Panc1 (cell line): ENCODE measurements around the gene TGM1.

Source experiments
- POLR2AphosphoS5 ChIP-seq: IDR thresholded peaks from 2 replicates; pipeline ENCODE4 v1.6.1; 2012; ENCODE audit warnings: mild to moderate bottlenecking, low read depth, low read length, moderate library complexity
- SIN3A ChIP-seq: IDR thresholded peaks from 2 replicates; pipeline ENCODE4 v1.6.1; 2012; ENCODE audit warnings: low read depth, mild to moderate bottlenecking, low read length, moderate library complexity, borderline replicate concordance; ENCODE audit not compliant: insufficient read depth
- TF ChIP-seq, protein P1 (sequence below): fragments of 450-650 bp; IDR thresholded peaks from 2 replicates; pipeline ENCODE4 v1.5.1; 2017; ENCODE audit warnings: mild to moderate bottlenecking
- TF ChIP-seq, protein P2 (sequence below), 2 experiments: IDR thresholded peaks; 2 replicates each; pipeline ENCODE4 v1.6.1; 2011 to 2012; ENCODE audit warnings: low read depth in 2 of 2, control low read depth in 1 of 2, low read length in 1 of 2, mild to moderate bottlenecking in 1 of 2, moderate library complexity in 1 of 2; ENCODE audit not compliant: insufficient read depth in 1 of 2

DNA sequence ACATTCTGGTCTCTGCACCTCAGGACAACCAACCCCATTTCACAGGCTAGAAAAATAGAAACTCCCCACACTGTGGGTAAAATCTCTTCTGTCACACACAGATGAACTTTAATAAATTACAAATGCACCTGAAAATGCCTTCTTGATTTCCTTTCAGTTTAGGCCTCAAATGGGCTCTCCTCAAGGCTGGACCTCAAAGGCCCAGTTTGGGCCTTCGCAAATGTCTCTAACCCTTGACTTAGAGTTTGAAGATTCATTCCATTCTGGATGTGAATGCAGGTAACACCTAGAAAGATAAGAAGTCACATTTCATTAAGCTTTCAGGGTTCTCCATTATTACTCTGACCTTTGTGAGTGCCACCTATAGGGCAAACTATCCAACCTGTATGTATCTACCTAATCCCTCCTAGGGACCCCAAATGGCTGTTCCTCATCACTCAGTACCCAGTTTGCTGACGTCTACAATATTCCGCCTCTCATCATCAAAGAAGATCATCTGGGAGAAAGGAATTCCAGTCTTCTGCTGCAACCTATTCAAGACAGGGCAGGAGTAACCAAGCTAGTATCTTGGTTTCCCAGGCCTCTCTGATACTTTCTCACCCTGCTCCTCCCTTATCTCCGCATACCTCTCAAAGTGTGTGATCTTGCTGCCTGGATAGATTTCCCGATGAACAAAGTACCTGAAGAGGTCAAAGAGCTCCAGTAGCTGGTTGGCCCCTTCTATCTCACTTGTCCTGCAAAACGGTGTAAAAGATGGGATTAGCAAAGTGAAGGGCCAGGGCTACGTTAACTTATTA lies 48.9 kb downstream of the TGM1 start:
- TF ChIP-seq, protein P1, sequence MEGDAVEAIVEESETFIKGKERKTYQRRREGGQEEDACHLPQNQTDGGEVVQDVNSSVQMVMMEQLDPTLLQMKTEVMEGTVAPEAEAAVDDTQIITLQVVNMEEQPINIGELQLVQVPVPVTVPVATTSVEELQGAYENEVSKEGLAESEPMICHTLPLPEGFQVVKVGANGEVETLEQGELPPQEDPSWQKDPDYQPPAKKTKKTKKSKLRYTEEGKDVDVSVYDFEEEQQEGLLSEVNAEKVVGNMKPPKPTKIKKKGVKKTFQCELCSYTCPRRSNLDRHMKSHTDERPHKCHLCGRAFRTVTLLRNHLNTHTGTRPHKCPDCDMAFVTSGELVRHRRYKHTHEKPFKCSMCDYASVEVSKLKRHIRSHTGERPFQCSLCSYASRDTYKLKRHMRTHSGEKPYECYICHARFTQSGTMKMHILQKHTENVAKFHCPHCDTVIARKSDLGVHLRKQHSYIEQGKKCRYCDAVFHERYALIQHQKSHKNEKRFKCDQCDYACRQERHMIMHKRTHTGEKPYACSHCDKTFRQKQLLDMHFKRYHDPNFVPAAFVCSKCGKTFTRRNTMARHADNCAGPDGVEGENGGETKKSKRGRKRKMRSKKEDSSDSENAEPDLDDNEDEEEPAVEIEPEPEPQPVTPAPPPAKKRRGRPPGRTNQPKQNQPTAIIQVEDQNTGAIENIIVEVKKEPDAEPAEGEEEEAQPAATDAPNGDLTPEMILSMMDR, result no peak; the same call in 1 of the 2 replicates
- no peak for TF ChIP-seq POLR2AphosphoS5
- TF ChIP-seq, protein P2, sequence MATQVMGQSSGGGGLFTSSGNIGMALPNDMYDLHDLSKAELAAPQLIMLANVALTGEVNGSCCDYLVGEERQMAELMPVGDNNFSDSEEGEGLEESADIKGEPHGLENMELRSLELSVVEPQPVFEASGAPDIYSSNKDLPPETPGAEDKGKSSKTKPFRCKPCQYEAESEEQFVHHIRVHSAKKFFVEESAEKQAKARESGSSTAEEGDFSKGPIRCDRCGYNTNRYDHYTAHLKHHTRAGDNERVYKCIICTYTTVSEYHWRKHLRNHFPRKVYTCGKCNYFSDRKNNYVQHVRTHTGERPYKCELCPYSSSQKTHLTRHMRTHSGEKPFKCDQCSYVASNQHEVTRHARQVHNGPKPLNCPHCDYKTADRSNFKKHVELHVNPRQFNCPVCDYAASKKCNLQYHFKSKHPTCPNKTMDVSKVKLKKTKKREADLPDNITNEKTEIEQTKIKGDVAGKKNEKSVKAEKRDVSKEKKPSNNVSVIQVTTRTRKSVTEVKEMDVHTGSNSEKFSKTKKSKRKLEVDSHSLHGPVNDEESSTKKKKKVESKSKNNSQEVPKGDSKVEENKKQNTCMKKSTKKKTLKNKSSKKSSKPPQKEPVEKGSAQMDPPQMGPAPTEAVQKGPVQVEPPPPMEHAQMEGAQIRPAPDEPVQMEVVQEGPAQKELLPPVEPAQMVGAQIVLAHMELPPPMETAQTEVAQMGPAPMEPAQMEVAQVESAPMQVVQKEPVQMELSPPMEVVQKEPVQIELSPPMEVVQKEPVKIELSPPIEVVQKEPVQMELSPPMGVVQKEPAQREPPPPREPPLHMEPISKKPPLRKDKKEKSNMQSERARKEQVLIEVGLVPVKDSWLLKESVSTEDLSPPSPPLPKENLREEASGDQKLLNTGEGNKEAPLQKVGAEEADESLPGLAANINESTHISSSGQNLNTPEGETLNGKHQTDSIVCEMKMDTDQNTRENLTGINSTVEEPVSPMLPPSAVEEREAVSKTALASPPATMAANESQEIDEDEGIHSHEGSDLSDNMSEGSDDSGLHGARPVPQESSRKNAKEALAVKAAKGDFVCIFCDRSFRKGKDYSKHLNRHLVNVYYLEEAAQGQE (IDR thresholded peaks at IDR 0.05; ENCODE audit: insufficient read depth in 1 of 2, low read depth in 2 of 2, low read length in 1 of 2), result no peak
- TF ChIP-seq SIN3A, result no peak
